ENCODE data around the gene PLAC1.

DNA sequence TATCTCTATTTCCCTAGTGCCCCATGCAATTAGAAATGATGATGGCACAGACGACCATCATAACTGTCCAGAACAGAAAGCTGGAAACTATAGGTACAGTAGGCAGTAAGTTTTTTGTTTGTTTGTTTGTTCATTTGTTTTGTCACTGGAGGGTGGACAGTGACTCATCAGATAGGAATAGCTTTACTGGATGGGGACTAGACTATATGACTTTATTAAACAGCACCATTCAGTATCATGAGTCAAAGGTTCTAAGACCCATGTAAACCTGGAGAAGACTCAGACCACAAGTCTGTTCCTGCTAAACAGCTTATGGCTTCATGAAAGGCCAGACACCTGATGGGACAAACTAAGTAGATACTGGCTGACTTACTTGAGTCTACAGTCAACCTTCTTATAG lies 38.4 kb downstream of the PLAC1 start:
- TF ChIP-seq ZFP30 (CRISPR knock-in tag; IDR thresholded peaks at IDR 0.05): no peak
- TF ChIP-seq, protein P1, sequence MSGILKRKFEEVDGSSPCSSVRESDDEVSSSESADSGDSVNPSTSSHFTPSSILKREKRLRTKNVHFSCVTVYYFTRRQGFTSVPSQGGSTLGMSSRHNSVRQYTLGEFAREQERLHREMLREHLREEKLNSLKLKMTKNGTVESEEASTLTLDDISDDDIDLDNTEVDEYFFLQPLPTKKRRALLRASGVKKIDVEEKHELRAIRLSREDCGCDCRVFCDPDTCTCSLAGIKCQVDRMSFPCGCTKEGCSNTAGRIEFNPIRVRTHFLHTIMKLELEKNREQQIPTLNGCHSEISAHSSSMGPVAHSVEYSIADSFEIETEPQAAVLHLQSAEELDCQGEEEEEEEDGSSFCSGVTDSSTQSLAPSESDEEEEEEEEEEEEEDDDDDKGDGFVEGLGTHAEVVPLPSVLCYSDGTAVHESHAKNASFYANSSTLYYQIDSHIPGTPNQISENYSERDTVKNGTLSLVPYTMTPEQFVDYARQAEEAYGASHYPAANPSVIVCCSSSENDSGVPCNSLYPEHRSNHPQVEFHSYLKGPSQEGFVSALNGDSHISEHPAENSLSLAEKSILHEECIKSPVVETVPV (CRISPR knock-in tag; IDR thresholded peaks at IDR 0.05): no peak
- TF ChIP-seq, protein P2, sequence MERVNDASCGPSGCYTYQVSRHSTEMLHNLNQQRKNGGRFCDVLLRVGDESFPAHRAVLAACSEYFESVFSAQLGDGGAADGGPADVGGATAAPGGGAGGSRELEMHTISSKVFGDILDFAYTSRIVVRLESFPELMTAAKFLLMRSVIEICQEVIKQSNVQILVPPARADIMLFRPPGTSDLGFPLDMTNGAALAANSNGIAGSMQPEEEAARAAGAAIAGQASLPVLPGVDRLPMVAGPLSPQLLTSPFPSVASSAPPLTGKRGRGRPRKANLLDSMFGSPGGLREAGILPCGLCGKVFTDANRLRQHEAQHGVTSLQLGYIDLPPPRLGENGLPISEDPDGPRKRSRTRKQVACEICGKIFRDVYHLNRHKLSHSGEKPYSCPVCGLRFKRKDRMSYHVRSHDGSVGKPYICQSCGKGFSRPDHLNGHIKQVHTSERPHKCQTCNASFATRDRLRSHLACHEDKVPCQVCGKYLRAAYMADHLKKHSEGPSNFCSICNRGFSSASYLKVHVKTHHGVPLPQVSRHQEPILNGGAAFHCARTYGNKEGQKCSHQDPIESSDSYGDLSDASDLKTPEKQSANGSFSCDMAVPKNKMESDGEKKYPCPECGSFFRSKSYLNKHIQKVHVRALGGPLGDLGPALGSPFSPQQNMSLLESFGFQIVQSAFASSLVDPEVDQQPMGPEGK (CRISPR knock-in tag; IDR thresholded peaks at IDR 0.05; ENCODE audit: borderline replicate concordance): no peak
- TF ChIP-seq, protein P3, sequence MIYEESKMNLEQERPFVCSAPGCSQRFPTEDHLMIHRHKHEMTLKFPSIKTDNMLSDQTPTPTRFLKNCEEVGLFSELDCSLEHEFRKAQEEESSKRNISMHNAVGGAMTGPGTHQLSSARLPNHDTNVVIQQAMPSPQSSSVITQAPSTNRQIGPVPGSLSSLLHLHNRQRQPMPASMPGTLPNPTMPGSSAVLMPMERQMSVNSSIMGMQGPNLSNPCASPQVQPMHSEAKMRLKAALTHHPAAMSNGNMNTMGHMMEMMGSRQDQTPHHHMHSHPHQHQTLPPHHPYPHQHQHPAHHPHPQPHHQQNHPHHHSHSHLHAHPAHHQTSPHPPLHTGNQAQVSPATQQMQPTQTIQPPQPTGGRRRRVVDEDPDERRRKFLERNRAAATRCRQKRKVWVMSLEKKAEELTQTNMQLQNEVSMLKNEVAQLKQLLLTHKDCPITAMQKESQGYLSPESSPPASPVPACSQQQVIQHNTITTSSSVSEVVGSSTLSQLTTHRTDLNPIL (CRISPR knock-in tag; IDR thresholded peaks at IDR 0.05; ENCODE audit: low read depth): no peak
- TF ChIP-seq SNAI2 (CRISPR knock-in tag; IDR thresholded peaks at IDR 0.05): no peak
- no peak for TF ChIP-seq TOX (CRISPR knock-in tag; IDR thresholded peaks at IDR 0.05; ENCODE audit: borderline replicate concordance)
- TF ChIP-seq, protein P4, sequence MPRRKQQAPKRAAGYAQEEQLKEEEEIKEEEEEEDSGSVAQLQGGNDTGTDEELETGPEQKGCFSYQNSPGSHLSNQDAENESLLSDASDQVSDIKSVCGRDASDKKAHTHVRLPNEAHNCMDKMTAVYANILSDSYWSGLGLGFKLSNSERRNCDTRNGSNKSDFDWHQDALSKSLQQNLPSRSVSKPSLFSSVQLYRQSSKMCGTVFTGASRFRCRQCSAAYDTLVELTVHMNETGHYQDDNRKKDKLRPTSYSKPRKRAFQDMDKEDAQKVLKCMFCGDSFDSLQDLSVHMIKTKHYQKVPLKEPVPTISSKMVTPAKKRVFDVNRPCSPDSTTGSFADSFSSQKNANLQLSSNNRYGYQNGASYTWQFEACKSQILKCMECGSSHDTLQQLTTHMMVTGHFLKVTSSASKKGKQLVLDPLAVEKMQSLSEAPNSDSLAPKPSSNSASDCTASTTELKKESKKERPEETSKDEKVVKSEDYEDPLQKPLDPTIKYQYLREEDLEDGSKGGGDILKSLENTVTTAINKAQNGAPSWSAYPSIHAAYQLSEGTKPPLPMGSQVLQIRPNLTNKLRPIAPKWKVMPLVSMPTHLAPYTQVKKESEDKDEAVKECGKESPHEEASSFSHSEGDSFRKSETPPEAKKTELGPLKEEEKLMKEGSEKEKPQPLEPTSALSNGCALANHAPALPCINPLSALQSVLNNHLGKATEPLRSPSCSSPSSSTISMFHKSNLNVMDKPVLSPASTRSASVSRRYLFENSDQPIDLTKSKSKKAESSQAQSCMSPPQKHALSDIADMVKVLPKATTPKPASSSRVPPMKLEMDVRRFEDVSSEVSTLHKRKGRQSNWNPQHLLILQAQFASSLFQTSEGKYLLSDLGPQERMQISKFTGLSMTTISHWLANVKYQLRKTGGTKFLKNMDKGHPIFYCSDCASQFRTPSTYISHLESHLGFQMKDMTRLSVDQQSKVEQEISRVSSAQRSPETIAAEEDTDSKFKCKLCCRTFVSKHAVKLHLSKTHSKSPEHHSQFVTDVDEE (CRISPR knock-in tag; IDR thresholded peaks at IDR 0.05): no peak
- TF ChIP-seq ESRRG (CRISPR knock-in tag; IDR thresholded peaks at IDR 0.05): no peak
- no peak for TF ChIP-seq ARNTL (CRISPR knock-in tag; IDR thresholded peaks at IDR 0.05; ENCODE audit: borderline replicate concordance, low read depth)
- no peak for TF ChIP-seq CSDC2 (CRISPR knock-in tag; IDR thresholded peaks at IDR 0.05)
- TF ChIP-seq ZFP3 (CRISPR knock-in tag; IDR thresholded peaks at IDR 0.05): no peak
- TF ChIP-seq ZNF8 (CRISPR knock-in tag; IDR thresholded peaks at IDR 0.05): no peak
- no peak for TF ChIP-seq GLIS3 (CRISPR knock-in tag; IDR thresholded peaks at IDR 0.05)
- no peak for TF ChIP-seq BACH2 (CRISPR knock-in tag; IDR thresholded peaks at IDR 0.05; ENCODE audit: borderline replicate concordance)
